GM03348 (cell line): Measurements from ENCODE around the gene CCDC120.

Experiments used
- DNase-seq: peaks from one replicate; pipeline ENCODE4 v3.0.0; 2012; ENCODE audit warnings: low spot score

CCDC120 gene

DNA sequence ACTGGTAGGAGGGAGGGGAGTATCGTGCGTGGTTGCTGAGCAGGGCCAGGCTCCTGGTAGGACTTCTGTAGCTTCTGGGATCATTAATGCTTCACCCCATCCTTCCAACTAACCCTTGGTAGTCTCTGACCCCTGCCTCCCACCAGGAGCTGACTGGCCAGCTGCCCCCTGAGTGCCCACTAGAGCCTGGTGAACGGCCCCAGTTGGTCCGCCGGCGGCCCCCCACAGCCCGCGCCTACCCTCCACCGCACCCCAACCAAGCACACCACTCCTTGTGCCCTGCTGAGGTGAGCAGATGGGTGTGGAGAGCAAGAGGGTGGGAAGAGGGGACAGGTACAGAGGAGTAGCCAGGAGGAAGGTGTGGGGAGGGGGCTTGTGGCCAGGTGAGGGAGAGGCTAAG lies 4.9 kb downstream of the CCDC120 start:
- no peak for DNase-seq

DNA sequence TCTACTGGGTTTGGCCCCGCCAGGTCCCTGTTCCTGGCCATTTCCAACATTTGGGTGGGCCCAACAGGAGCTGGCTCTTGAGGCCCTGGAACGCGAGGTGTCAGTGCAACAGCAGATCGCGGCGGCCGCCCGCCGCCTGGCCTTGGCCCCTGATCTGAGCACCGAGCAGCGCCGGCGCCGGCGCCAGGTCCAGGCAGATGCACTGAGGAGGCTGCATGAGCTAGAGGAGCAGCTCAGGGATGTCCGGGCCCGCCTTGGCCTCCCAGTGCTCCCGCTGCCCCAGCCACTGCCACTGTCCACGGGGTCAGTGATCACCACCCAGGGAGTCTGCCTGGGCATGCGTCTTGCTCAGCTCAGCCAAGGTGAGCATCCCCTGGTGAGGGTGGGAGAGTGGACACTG lies 5.5 kb downstream of the CCDC120 start:
- no peak for DNase-seq

GRCh38 chrX:49064735-49065134 lies 5.9 kb downstream of the CCDC120 start:
- no peak for DNase-seq

DNA sequence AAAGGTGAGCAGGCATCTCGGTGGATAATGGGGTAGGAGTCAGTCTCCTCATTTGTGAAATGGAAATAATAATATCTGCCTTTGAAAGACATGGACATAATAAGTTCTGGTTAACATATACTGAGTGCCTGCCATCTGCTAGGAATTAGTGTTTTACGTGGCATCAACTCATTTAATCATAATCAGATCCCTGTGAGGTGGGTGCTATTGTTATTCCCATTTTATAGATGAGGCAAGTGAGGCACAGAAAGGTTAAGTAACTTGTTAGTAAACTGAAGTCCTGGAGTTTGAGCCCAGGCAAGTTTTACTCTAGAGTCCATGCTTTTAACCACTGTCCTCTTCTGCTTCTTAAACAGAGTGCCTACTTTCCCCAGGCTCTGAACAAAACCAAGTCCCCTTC lies 7.5 kb downstream of the CCDC120 start:
- no peak for DNase-seq

DNA sequence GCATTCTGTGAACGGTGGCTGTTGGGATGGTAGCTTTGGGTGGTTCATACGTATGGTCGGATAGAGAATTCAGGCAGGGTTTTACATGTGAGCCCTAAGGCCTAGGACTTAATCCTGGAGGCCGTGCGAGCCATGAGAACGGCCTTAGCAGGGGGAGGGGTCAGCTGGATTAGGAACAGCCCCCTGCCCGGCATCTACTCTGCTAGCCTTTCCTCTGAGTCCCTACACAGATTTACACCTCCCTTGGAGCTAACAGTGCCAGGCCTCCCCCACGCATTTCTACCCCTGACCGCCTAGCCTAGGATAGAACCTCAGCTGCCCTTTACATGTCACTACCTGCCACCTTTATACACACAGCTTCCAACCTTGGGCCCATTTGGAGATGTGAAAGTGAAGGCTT lies 7.9 kb downstream of the CCDC120 start:
- no peak for DNase-seq

GRCh38 chrX:49067285-49068120 lies 8.7 kb downstream of the CCDC120 start:
- no peak for DNase-seq

- no peak for DNase-seq
Measured at GRCh38 chrX:49069038-49069437, 10.2 kb downstream of the CCDC120 start.

GRCh38 chrX:49070988-49071387 lies 12.2 kb downstream of the CCDC120 start:
- no peak for DNase-seq

DNA sequence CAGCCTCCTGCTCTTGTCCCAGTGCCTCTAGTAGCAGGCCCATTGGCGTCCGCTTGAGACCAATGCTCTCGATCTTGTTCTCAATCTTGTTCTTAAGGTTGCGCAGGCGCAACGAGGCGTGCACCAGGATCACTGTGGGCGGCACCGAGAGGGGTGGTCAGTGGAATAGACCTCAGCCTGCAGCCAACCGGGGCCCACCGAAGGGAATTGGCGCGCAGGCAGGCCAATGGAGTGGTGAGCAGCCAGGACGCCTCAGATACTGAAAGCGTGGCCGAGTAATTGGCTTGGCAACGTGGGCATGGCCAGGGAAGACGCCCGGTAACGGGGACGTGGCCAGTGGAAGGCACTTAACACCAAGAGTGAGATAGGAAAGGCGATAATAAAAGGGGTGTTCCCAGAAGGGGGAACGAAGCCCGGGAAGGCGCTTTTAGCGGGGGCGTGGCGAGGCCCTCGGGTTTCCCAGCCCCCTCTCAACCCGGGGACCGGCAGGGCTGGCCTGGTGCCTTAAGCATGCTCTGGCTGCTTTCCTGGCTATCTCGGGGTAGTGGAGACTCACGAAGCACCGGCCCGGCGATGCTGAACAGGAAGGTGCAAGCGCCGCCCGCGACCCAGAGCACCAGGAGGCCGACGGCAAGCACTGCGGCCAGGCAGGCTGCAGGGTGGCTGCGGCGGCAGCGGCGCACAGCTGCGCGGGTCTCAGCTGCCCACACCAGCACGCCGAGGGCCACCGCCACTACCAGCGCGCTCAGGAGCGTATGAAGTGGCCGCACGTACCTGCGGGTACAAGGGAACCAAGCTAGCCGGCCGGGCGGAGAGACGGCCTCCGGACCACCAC lies 13.3 kb downstream of the CCDC120 start:
- peak; percentile 89 for DNase-seq

DNA sequence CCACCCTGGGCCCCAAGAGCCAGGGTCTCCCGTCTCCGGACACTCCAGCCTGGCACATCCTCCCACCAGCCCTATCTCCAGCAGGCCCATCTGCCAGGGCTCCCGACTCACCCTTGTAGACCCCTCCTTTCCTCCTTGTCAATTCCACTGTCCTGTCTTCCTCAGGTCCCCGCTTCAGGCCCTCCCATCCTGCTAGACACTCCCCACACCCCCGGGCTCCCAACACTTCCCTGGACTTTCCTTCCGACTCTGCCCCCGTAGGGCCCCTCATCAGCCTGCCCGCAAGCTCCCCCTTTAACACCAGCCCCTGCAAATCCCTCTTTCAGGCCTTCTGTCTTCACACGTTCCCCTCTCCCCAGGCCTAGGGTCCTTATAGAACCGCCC lies 13.9 kb downstream of the CCDC120 start:
- peak; percentile 15 for DNase-seq

- peak; percentile 90 for DNase-seq
Measured at GRCh38 chrX:49073601-49074575, 15.1 kb downstream of the CCDC120 start, which contains the start of gene PRAF2. Gene PRAF2 (minus strand): TSS chrX:49074002. CDS start chrX:49073987, 15 bp downstream.

- no peak for DNase-seq
Measured at GRCh38 chrX:49075347-49075746, 16.5 kb downstream of the CCDC120 start.

- DNase-seq, result no peak
Measured at GRCh38 chrX:49077941-49078340, 19.1 kb downstream of the CCDC120 start.

DNA sequence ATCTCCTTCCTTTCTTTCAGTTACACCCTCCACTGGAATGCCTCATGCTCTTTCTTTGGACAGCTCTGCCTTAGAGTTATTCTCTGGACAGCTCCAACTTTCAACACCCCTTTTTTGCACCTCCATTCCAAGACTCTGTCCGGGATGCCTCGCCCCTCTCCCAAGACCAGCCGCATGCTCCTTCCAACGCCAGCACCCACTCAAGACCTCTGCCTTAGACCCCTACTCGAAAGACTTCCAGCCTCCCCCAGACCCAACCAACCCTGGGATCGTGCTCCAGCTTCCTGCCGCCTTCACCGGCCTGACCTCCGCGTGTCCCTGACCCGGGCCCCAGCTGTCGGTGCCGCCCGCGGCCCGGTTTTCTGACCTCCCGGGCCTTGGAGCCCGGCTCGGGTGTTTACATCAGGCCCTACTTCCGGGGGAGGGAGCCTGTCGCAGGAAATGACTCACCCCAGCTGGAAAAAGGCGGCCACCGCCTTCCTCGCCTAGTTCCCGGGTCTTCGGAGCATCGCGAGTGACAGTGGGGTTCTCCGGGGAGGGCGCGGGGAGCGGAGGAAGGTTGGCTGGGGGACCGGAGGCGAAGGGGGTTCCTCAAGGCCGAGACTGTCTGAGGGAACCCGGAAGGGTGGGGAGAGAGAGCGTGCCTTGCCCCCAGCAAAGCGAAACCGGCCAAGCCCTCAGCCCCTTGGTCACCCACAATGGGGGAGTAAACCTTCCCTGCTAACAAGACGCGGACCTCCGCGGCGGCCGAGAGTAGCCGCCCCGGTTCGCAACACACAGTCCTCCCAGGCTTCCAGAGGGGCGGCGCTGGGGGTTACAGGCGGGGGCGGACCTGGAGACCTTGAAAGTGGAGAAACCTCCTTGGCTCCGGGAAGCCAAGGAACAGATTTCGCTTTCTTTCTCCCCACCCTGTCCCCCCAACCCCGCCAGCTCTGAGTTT lies 21.0 kb downstream of the CCDC120 start, which contains the start of gene WDR45:
WDR45 (minus strand) TSS at position 399 of the 940 bp plus-strand sequence. CDS start 1,792 bp downstream, outside the sequence.
- peak; percentile 85 for DNase-seq

GRCh38 chrX:49082271-49082871 lies 23.6 kb downstream of the CCDC120 start:
- DNase-seq, result no peak

DNA sequence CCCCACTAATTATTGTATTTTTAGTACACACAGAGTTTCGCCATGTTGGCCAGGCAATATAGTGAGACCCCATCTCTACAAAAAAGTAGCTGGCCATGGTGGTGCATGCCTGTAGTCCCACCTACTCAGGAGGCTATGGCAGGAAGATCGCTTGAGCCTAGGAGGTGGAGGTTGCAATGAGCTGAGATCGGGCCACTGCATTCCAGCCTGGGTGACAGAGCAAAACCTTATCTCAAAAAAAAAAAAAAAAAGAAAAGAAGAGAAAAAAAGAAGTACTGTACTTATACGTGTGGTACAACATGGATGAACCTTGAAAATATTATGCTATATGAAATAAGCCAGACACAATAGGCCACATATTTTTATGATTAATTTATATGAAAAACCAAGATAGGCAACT lies 30.8 kb downstream of the CCDC120 start:
- DNase-seq, result no peak

DNA sequence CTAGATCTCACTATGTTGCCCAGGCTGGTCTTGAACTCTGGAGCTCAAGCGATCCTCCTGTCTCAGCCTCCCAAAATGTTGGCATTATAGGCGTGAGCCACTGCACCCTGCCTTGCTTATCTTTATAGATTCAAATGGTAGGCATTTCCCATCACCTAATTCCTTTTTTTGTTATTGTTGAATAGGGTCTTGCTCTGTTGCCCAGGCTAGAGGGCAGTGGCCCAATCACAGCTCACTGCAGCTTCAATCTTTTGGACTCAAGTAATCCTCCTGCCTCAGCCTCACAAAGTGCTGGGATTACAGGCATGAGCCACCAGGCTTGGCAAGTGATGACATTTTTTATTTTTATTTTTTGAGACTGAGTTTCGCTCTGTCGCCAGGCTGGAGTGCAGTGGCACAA lies 37.6 kb downstream of the CCDC120 start:
- DNase-seq, result no peak

DNA sequence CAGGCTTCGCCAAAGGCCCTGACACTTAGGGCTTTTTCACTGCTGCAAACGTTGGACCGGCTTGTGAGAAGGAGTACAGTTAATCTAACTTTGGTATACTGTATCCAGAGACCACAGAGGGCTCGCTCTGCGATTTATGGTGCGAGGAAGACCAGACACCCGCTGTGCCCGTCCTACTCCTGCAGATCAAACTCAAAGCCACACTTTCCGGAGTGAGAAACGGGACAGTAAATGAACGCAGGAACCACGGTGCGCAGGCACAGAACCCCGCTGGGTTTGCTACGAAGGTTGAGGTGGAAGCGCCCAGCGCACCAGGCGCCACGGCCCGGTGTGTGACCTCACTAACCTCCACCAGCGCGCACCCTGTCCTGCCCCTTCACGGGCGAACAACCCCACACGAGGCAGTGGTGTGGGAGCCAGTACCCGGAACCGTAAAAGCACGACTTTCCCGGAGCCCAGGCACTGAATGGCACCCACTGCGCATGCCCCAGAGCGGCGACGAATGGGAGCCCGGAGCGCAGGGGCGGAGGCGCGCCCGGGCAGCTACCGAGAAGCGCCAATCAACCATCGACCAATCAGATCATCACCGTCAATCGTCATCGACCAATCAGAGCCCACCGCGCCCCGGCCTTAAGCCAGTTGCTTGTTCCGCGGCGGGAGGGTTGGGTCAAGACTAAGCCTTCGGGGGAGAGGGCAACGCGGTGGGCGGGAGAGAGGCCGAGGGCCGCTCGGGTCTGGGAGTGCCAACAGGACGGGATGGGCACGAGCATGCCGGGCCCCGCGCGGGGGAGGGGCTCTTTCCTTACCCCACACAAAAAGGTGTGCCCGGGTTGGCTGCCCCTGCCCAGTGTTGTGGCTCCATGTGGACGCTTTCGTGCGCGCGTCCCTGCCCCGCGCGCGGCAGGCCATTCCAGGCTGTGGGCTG lies 42.2 kb downstream of the CCDC120 start:
- peak; percentile 99 for DNase-seq

- no peak for DNase-seq
Measured at GRCh38 chrX:49101629-49101984, 42.8 kb downstream of the CCDC120 start.
